Immature natural killer cell (primary cell): ENCODE data around the gene LGI2. TPM values are rescaled to one million over a fixed set of nuclear protein-coding genes. Genes with fewer than 3 reads are reported as not detected.

Experiments used
- DNase-seq, 3 donors: peaks; one replicate each; pipeline ENCODE4 v3.0.0; 2022; ENCODE audit warnings: mixed read lengths in 1 of 3
- H3K27ac Mint-ChIP-seq, 6 donors: one replicate each; pipeline ENCODE4 v1.8.0; 2020; ENCODE audit warnings: mixed read lengths in 6 of 6, mild to moderate bottlenecking in 5 of 6, inconsistent platforms in 4 of 6, moderate library complexity in 3 of 6
- H3K27me3 Mint-ChIP-seq, 3 donors: one replicate each; pipeline ENCODE4 v1.8.0; 2020 to 2021; ENCODE audit warnings: low read depth in 3 of 3, mild to moderate bottlenecking in 3 of 3, mixed read lengths in 3 of 3, moderate library complexity in 3 of 3, inconsistent platforms in 1 of 3
- H3K36me3 Mint-ChIP-seq, 3 donors: one replicate each; pipeline ENCODE4 v1.8.0; 2020; ENCODE audit warnings: mixed read lengths in 3 of 3, inconsistent platforms in 2 of 3, mild to moderate bottlenecking in 2 of 3
- H3K4me1 Mint-ChIP-seq, 2 donors: one replicate each; pipeline ENCODE4 v1.8.0; 2020; ENCODE audit warnings: inconsistent platforms in 2 of 2, mild to moderate bottlenecking in 2 of 2, mixed read lengths in 2 of 2, moderate library complexity in 1 of 2
- H3K4me3 Mint-ChIP-seq, 5 donors: one replicate each; pipeline ENCODE4 v1.8.0; 2020; ENCODE audit warnings: mild to moderate bottlenecking in 5 of 5, mixed read lengths in 5 of 5, inconsistent platforms in 3 of 5, moderate library complexity in 3 of 5
- H3K9me3 Mint-ChIP-seq, 6 donors: one replicate each; pipeline ENCODE4 v1.8.0; 2020; ENCODE audit warnings: mild to moderate bottlenecking in 6 of 6, mixed read lengths in 6 of 6, inconsistent platforms in 4 of 6, moderate library complexity in 3 of 6
- polyA plus RNA-seq, 3 donors: library from polyadenylated mRNA; unstranded; fragments of 300-500 nt; fragmentation: Illumina TruSeq; gene quantifications; one replicate each; pipeline ENCODE4 v1.2.3, GENCODE V29; 2021

The LGI2 gene
- polyA plus RNA-seq, 3 donors from 2014 or later, result not detected

DNA sequence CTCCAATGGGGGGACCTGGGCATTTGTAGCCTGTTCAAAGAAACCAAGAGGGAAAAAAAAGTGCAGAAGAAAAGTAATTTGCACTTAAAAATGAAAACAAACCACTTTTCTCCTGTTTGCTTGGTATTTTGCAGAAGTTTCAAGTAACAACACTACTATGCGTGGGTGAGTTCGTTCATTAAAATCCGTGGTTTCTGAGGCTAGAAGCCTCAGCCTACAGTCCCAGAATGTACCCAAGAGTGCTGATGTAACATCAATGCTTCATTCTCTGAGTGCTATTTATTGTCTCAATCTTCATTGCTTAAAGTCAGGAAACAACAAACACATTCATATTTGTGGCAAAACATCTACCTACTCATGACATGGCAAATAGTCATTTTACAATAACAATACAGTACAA is 29.2 kb downstream of the LGI2 start:
- no peak for DNase-seq
- Mint-ChIP-seq H3K27ac (peak overlapping the region in 1 of 6 donors; percentile 3), H3K36me3 (no peaks in the 10 kb centered on the region), H3K4me1 (peaks cover 0 to 29% of the 10 kb centered on the region in 2 donors), H3K9me3 (no peaks in the 10 kb centered on the region), H3K27me3 (peaks cover 0 to 2% (median 2%) of the 10 kb centered on the region in 3 donors), H3K4me3 (no peak overlapping the region)

DNA sequence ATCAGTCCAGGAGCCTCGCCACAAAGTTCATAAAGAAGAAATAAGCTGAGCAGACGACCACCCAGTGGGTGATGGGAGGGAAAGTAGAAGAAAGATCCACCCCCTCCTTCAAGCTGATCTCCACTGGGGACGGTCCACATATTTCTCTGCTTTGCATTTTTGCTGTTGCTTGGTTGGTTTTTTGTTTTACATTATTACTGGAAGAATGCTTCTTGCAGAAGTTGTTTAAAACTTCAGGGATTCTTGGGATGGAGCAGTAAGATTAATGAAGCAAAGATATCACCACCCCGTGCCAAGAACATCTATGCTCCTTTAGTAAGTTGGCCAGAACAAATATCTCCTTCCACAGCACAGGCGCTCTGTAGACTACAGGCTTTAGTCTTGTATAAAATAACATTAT is 30.1 kb downstream of the LGI2 start:
- DNase-seq, result no peak
- Mint-ChIP-seq H3K9me3 (no peaks in the 10 kb centered on the region), H3K4me1 (peaks cover 0 to 29% of the 10 kb centered on the region in 2 donors), H3K4me3 (no peak overlapping the region), H3K27me3 (peaks cover 0 to 6% (median 2%) of the 10 kb centered on the region in 3 donors), H3K36me3 (no peaks in the 10 kb centered on the region), H3K27ac (no peak overlapping the region)

DNA sequence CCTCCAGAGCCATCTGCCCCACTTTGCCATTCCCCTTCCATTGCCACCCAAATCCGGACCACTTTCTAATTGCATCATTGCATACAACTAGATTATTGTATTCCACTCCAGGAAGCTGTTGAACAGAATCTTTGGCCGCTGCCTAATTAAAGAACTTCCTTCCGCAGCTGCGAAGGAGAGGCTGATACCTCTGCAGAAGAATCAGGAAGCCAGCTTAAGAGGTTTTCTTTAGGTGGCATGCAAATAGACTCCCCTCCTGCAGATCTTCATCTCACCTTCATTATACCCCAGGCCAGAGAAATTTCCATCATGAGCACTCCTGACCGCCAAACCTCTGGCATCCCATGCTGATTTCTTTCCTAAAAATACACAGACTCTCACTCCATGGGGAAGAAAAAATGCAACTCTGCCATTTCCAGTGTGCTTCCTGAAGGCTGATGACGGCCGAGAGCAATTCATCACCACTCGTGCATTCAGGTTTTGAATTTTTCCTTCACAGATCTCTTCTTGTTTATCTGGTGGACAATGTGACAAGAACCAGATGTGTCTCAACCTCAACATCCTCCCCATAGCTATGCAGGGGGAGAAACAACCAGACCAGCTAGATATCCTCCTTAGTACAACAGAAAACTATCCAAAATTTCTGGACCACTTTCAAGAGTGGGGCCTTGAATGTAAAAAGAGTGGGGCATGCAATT is 31.2 kb downstream of the LGI2 start:
- peak in 1 of 3 donors; percentile 6 for DNase-seq
- peaks cover 2 to 6% (median 2%) of the 10 kb centered on the region in 3 donors for H3K27me3 Mint-ChIP-seq
- peak overlapping the region in 5 of 6 donors; percentile 11 to 87 (median 76) for H3K27ac Mint-ChIP-seq
- peaks cover 0 to 29% of the 10 kb centered on the region in 2 donors for H3K4me1 Mint-ChIP-seq
- peak overlapping the region in 4 of 5 donors; percentile 58 to 76 (median 74) for H3K4me3 Mint-ChIP-seq
- H3K9me3 Mint-ChIP-seq, result peaks cover 0 to 1% (median 0%) of the 10 kb centered on the region in 6 donors
- no peaks in the 10 kb centered on the region for H3K36me3 Mint-ChIP-seq

DNA sequence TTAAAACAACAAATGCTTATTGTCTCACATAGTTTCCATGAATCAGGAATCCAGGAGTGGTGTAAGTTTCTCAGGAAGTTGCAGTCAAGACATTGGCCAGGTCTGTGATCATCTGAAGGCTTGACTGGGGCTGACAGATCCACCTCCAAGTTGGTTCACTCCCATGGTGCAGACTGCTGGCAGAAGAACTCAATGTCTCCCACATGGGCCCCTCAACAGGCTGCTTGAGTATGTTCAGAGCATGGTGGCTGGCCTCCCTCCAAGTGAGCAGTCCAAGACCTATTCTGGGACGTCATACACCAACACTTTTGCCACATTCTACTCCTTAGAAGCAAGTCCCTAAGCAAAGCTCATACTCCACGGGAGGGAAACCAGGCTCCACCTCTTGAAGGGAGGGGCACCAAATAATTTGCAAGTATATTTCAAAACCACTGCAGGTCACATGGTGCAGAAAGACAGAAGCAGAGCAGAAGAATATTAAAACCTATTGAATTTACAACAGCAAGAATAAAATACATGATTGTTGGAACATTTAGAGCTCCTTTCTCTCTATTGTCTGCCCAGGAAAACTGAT is 35.3 kb downstream of the LGI2 start:
- Mint-ChIP-seq H3K4me1 (peaks cover 0 to 20% of the 10 kb centered on the region in 2 donors), H3K9me3 (peaks cover 0 to 5% (median under 1%) of the 10 kb centered on the region in 6 donors), H3K27ac (no peak overlapping the region), H3K4me3 (no peak overlapping the region), H3K36me3 (no peaks in the 10 kb centered on the region), H3K27me3 (peaks cover 2 to 7% (median 4%) of the 10 kb centered on the region in 3 donors)
- DNase-seq, result no peak

DNA sequence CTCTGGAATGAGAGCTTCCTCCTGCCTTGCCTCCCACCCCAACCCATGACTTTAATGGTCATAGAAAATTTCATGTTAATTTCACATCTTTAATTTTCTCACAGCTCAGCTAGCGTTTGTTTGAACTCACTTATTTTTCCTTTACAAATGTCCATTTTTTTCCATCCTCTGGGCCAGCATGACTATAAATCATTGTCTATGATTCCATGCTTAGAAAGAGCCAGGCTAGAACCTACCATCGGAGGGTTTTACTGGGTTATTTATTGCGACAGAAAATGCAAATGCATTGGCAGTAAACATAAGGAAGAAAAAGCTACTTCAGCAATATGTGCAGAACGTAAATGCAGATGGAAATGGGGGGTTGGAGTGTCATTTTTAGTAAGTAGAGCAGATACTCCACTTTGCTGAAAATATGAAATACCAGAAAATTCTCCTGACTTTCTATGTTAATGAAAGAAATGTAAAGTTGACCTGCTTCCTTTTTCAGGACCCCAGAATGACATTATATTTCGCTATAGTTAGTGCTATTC is 37.1 kb downstream of the LGI2 start:
- Mint-ChIP-seq H3K9me3 (peaks cover 0 to 5% (median under 1%) of the 10 kb centered on the region in 6 donors), H3K36me3 (no peaks in the 10 kb centered on the region), H3K4me3 (no peak overlapping the region), H3K4me1 (peaks cover 0 to 3% of the 10 kb centered on the region in 2 donors), H3K27me3 (peaks cover 0 to 10% (median 4%) of the 10 kb centered on the region in 3 donors), H3K27ac (no peak overlapping the region)
- DNase-seq, result no peak

DNA sequence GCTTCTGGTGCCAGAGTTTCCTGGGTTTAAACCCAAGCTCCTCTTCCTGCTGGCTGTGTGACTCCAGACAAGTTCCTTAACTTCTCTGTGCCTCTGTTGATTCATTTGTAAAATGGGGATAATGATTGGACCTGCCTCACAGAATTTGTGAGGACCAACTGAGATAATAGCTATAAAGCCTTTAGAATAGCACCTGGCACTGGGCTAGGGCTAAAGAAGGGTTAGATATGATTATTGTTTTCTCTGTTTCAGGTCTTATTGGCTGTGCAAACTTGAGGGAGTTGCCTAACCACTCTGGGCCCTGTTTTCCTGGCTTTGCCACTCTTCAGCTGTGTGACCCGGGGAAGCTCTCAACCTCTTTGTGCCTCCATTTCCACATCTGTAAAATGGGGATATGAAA is 37.8 kb downstream of the LGI2 start:
- Mint-ChIP-seq H3K27me3 (peaks cover 0 to 10% (median 4%) of the 10 kb centered on the region in 3 donors), H3K4me1 (no peaks in the 10 kb centered on the region), H3K36me3 (no peaks in the 10 kb centered on the region), H3K9me3 (peaks cover 0 to 5% (median under 1%) of the 10 kb centered on the region in 6 donors), H3K4me3 (no peak overlapping the region), H3K27ac (no peak overlapping the region)
- no peak for DNase-seq

DNA sequence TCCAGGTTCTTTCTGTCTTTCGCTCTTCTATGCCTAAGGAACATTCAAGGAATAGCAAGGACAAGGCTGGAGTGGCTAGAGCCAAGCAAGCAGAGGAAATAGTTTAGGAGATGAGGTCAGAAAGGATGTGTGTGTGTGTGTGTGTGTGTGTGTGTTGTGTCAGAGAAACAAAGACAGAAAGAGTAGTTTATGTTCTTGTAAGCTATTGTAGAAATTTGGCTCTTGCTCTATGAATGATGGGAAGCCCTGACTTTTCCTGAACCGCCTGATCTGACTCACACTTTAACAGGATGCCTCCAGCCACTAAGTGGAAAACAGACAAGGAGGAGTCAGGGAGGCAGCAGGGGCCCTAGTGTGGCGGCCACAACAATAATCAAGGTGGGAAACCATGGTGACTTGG is 39.7 kb downstream of the LGI2 start:
- no peak for DNase-seq
- Mint-ChIP-seq H3K4me3 (no peak overlapping the region), H3K27me3 (peaks cover 2 to 8% (median 4%) of the 10 kb centered on the region in 3 donors), H3K27ac (no peak overlapping the region), H3K4me1 (no peaks in the 10 kb centered on the region), H3K9me3 (peaks cover 0 to 5% (median under 1%) of the 10 kb centered on the region in 6 donors), H3K36me3 (no peaks in the 10 kb centered on the region)

DNA sequence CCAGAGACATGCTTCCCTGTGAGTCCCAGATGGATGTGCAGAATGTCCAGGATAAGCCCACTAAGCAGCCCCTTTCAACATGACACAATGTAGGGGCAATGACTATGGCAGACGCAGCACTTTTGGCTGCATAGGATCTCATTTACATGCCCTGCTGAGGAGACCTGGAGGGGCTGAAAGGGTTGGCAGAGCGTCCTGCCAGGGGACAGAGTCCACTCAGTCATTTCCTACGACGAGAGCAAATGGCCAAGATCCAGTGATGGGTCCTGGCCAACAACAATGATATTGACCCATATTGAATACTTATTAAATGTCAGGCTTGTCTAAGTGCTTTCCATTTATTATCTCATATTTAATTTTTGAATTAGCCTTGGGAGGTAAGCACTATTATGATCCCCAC is 41.4 kb downstream of the LGI2 start:
- Mint-ChIP-seq H3K27me3 (peaks cover under 1 to 5% (median 2%) of the 10 kb centered on the region in 3 donors), H3K4me3 (no peak overlapping the region), H3K4me1 (no peaks in the 10 kb centered on the region), H3K27ac (no peak overlapping the region), H3K36me3 (no peaks in the 10 kb centered on the region), H3K9me3 (peaks cover 0 to 5% (median 0%) of the 10 kb centered on the region in 6 donors)
- DNase-seq, result no peak

DNA sequence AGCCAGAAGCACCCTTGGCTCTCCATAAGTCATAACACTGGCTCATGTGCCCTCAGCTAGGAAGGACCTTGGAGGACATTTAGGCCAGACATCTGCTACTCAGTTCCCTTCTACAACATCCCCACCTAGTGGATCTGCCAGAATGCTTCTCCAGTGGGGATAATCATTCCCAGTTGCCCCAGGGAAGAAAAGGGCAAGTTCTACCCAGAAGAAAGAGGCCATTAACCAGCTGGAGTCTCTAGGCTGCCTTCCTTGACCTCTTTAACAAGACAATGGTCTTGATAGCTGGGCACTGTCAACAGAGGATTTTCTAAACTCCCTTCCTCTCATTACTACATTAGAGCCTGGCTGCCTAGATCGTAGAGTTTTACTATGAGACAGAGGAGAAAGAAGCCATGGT is 42.0 kb downstream of the LGI2 start:
- Mint-ChIP-seq H3K4me3 (no peak overlapping the region), H3K4me1 (no peaks in the 10 kb centered on the region), H3K27ac (no peak overlapping the region), H3K36me3 (no peaks in the 10 kb centered on the region), H3K27me3 (peaks cover 0 to 5% (median 2%) of the 10 kb centered on the region in 3 donors), H3K9me3 (peaks cover 0 to 5% (median 0%) of the 10 kb centered on the region in 6 donors)
- no peak for DNase-seq

DNA sequence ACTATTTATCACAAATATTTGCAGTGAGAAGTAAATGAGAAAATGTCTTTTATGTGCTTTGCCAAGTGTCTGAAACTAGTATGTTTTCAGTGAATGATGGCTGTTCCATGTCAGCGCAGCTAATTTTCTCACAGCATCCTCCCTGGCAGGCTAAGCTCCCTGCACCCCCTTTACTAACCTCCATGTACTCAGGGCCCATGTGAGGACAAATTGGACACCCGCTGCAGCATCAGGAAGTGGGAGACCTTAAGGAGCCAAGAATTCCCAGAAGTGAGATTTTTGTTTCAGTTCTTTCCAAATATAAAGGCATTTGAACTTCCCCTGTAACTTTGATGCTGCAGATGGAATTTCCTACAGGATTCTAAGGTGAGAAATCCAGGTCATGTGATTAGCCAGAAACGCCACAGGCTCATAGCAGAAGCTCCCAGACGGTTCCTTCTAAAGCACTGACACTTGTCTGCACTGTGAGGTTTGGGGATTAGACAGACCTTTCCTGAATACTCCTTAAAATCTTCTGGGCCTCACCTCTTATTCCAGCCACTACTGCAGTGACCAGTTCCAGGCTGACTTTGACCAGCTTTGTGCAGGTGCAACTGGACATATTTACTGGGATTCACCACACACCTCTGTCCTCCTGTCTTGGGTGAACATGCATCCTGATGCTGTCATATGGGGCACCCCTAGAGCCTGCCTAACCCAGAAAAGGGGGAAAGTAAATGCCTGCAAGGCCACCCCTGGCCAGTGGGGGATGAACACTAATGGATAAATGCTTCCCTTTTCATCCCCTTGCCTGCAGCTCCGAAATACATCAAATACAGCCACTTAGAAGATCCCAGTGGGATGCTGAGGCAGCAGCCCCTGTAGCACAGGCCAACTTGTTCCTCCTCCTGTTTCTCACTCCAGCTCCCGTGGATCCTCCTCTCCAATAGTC is 45.9 kb downstream of the LGI2 start:
- DNase-seq, result no peak
- H3K27ac Mint-ChIP-seq, result no peak overlapping the region
- peaks cover 5 to 6% of the 10 kb centered on the region in 2 donors for H3K4me1 Mint-ChIP-seq
- H3K27me3 Mint-ChIP-seq, result peaks cover 0 to 11% (median 2%) of the 10 kb centered on the region in 3 donors
- no peaks in the 10 kb centered on the region for H3K36me3 Mint-ChIP-seq
- no peaks in the 10 kb centered on the region for H3K9me3 Mint-ChIP-seq
- H3K4me3 Mint-ChIP-seq, result no peak overlapping the region

DNA sequence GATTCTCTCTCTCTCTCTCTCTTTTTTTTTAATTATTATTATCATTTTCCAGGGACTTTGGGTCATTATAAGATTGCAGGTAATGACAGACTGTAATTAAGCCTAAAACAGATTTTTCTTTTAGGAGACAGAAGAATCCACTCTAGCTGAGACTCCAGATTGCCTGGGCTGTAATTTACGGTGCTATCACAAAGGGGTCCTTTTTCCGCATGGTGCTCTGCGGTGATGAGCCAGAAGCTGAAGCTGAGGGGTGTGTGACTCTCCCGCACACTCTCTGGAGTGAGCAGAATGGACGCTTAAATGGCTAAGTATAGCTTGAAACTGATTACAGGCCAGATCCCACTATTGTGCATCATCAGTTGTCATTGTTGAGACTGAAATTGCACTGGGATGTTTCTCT is 50.0 kb downstream of the LGI2 start:
- Mint-ChIP-seq H3K4me3 (no peak overlapping the region), H3K36me3 (no peaks in the 10 kb centered on the region), H3K4me1 (peaks cover 11 to 21% of the 10 kb centered on the region in 2 donors), H3K27ac (no peak overlapping the region), H3K9me3 (no peaks in the 10 kb centered on the region), H3K27me3 (peaks cover 0 to 11% (median 3%) of the 10 kb centered on the region in 3 donors)
- DNase-seq, result no peak

DNA sequence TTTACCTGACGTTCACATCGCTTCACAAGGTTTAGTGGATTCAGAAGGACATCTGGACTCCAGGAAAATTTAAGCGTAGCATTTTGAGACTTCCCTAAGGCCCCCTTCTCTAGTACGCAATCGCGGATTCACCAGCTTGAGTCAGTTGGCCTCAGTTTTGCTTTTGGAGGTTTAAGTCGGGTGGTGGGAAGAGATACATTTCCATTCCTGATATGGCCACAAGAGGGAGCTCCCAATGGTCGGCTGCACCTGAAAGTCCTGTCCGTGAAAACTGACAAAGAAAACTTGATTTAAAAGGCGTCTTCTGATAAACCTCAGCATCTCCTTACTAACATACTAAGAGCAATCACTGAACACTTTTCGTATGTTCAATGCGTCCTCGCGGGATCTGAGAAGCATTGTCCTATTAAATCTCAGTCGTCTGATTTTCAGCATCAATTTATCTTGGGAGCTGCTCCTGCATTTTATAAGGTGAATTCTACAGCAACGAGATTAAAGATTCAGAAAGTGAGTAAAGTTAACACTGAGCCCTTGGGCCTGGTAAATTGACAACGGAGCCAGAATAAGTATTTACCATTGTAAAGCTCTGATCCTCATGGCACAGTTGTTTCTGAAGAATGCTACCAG is 50.6 kb downstream of the LGI2 start:
- H3K36me3 Mint-ChIP-seq, result no peaks in the 10 kb centered on the region
- peak; percentile 36 to 43 (median 36) for DNase-seq
- peaks cover 0 to 11% (median 3%) of the 10 kb centered on the region in 3 donors for H3K27me3 Mint-ChIP-seq
- H3K4me3 Mint-ChIP-seq, result peak overlapping the region; percentile 53 to 78 (median 75)
- no peaks in the 10 kb centered on the region for H3K9me3 Mint-ChIP-seq
- H3K4me1 Mint-ChIP-seq, result peaks cover 11 to 21% of the 10 kb centered on the region in 2 donors
- H3K27ac Mint-ChIP-seq, result no peak overlapping the region

DNA sequence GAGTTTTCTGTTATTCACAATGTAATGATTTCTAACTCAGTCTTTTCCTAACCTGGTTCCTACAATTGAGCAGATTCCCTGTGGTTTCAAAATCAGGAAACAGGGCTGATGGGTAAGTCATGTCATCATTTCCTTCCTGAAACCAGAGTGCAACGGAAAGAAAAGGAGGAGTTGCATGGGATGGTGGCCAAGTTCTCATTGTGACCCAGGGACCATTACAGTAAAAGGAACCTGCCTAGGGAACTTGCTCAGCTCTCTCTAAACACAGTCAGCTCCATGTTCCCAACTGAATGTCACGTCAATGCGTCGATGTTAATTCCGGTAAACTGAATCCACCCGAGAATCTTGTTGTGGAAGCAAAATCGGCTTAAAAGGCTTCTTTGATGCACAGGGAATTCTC is 51.2 kb downstream of the LGI2 start:
- H3K27ac Mint-ChIP-seq, result peak overlapping the region in 1 of 6 donors; percentile 40
- H3K27me3 Mint-ChIP-seq, result peaks cover 0 to 11% (median 3%) of the 10 kb centered on the region in 3 donors
- H3K4me3 Mint-ChIP-seq, result peak overlapping the region in 4 of 5 donors; percentile 24 to 62 (median 52)
- no peaks in the 10 kb centered on the region for H3K36me3 Mint-ChIP-seq
- DNase-seq, result no peak
- peaks cover 11 to 21% of the 10 kb centered on the region in 2 donors for H3K4me1 Mint-ChIP-seq
- no peaks in the 10 kb centered on the region for H3K9me3 Mint-ChIP-seq
